Lower leg skin (tissue), 3 donors: ENCODE data around the gene AHCYL1.

ENCODE experiments used
- CTCF ChIP-seq, 3 donors: fragments of 450-650 bp; IDR thresholded peaks; one replicate each; pipeline ENCODE4 v1.5.1; 2016; ENCODE audit warnings: antibody characterized with exemption in 3 of 3, mild to moderate bottlenecking in 3 of 3, moderate library complexity in 2 of 3
- POLR2A ChIP-seq, 2 donors: fragments of 450-650 bp; IDR thresholded peaks; one replicate each; pipeline ENCODE4 v1.6.1; 2016 to 2017; ENCODE audit warnings: antibody characterized with exemption in 2 of 2, mild to moderate bottlenecking in 1 of 2, moderate library complexity in 1 of 2

- TF ChIP-seq CTCF (IDR thresholded peaks at IDR 0.05) (no peak), POLR2A (IDR thresholded peaks at IDR 0.05) (no peak)
These were observed 76.8 kb downstream of the AHCYL1 start for GRCh38 chr1:110061341-110061740.
